AG08395 (cell line): Measurements from ENCODE around the gene NPAS2.

ENCODE experiments used
- DNase-seq: peaks from one replicate; pipeline ENCODE4 v3.0.0; 2012; ENCODE audit warnings: mixed read lengths, low spot score

The NPAS2 gene

DNA sequence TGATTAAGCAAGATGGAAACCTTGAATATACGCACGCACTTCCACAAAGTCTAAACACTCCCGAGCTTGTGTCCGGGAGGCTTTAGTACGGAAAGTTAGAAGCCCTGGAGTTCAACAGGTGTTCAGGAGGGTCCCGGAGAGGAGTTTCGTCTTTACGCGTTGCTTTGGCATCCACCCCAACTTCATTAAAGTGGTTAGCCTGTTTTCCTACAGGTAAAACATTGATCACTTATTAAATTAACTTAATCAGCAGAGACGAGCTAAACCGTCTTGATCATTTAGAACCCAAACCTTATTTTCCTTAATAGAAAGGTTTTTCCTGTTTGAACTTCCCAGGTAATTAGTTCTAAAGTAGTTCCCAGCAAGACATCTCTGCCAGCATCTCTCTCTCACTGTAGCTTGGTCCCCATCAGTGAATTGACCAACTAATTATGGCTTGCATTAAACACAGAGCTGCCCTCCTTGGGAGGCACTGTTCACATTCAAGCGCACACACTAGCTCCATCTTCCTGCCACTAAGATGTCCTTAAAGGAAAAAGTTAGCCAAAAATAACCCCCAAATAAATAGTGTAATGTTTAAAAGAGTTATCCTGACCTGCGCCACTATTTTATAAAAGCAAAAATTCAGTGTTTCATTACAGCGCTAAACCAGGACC lies 1.4 kb downstream of the NPAS2 start:
- no peak for DNase-seq

DNA sequence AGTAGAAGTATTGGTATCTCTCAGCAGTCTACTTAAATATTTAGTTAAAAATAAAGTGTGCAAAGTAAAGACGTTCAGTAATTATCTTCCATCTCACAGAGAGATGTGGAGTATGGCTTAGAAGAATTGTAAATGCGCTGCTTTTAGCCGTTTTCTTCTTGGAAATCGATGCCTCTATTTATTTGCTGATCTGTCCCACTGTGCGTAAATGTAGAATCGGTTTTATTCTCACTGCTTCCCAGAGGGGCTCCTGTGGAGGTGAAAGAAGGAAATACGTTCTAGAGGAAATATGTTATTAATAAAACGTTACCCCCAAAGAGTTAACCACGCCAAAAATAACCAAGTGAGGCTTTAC lies 1.9 kb downstream of the NPAS2 start:
- no peak for DNase-seq

DNA sequence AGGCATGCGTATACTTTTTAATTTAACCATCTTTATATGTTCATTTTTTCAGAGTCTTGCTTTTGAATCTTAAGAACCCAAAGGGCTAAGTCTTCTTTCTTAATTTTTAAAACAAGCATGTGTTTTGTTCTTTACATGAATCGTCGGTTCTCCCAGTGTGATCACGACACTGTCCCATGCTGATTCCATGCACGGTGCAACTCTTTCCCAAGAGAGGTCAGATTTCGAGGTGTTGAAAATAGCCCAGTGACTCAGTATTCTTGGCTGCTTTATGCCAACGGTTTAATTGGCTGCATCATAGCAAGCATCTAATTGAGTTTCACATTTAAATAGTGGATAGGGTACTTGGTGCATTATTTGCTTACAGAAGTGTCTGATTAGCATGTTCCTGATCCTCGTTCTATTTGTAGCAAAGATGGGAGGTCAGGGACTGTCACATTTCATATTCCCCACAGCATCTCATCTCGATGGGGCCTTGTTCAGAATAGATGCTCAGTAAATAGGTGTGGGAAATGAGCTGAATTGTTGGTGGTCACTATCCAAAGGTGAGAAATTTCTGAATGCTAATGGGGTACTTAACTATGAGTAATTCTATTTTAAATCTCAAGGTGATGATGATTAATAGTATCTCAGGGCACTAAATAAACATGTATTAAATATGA lies 2.8 kb downstream of the NPAS2 start:
- peak; percentile 57 for DNase-seq

DNA sequence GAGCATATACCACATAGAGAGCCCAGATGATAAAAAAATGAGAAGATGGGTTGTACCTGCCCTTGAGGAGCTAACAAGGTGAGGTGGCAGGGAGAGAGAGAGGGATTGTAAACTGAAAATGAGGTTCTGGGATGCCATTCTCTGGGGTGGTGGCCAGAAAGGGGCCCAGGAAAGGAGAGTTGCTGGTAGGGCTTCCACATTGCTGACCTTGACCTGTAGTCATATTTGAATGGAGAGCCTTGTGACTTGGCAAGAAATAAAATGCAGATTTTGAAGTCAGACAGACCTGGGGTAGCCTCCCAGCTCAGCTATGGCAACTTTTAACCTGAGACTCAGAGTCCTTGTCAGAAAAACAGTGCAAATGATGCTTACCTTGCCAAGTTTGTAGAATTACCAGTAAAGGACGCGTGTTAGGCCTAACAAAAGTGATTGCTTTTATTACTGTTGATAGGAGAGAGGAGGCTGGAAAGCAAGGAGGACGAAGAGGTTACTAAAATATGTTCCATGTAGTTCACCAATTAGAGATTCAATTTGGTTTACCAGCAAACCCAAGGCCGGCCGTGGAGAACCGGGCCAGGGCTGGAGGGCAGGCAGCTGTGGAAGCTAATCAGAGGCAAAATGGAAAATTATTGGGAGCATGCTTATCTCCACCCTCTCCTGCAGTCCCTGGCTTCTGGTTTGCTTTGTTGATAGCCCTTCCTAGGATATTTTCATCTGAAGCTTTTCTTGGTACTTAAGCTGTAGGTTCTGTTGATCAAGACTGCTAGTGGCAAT lies 3.9 kb downstream of the NPAS2 start:
- DNase-seq, result no peak

DNA sequence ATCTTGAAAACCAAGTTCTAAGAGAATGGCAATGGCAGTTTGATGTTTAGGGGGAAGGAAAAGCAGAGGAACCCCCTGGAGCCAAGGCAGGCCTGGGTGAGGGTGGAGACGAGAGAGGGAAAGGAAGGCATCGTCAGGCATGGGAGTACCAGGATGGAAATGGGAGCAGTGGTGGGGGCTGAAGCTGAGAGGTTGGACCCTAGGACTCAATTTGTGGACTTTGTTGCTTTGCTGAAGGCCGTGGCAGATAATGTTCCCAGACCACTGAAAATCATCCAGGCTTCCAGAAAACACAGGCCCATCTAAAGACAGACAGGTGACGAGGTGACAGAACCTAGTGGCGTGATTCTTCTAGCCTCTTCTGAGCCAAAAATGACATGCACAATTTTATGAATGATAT lies 4.9 kb downstream of the NPAS2 start:
- DNase-seq, result no peak

DNA sequence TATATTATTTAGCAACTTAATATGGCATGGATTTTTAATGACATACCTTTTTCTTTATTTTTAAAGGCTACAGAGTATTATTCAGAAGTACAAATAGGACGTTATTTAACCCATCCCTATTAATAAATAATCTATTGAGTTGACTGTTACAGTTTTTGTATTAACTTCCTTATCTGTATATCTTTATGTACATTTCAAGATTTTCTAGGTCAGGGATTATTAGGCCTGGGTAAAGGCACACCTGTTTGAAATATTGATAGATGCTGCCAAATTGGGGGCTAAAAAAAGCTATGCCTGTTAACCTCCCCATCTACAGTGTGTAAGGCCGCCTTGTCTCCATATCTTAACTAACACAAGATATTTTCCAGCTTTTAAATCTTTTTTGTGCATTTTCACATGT lies 6.6 kb downstream of the NPAS2 start:
- no peak for DNase-seq

DNA sequence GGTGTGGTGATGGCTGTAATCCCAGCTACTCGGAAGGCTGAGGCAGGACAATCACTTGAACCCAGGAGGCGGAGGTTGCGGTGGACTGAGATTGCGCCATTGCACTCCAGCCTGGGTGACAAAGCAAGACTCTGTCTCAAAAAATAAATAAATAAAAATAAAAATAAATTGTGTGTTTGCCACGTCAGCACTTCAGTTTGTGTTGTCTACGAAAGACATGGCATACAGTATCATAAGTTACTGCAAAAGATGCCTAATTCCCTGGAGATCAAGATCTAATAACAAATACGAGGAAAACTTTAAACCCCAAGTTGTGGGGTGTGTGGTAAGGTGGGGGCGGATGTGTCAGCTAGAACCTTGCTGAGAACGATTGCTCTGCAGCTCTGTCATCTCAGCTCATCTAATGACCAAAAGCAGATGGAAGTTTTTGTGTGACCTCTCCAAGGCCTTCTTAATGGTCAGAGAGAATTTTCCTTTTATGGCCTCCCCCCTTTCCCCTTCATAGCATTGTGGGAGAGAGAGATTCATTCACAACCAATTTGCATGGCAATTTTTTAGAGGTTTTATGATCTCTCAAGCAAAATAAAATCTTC lies 11.3 kb downstream of the NPAS2 start:
- no peak for DNase-seq

DNA sequence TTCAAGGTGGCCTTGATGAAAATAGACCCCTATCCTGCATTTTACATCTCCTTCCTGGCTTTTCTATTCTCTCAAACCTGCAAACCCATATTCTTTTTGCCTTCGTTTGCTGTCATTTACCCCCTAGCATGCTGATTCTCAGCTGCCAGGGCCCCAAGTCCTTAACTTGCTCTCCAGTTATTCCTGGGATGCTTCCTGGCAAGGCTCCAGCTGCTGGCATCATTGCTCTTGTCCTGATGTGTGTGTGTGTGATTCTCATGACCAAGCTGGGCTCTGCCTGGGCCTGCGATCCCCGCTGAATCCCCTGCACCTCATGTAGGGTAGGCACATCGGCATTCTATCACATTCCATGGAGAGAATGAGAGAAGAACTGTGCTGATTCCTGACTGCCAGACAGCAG lies 11.9 kb downstream of the NPAS2 start:
- DNase-seq, result no peak

DNA sequence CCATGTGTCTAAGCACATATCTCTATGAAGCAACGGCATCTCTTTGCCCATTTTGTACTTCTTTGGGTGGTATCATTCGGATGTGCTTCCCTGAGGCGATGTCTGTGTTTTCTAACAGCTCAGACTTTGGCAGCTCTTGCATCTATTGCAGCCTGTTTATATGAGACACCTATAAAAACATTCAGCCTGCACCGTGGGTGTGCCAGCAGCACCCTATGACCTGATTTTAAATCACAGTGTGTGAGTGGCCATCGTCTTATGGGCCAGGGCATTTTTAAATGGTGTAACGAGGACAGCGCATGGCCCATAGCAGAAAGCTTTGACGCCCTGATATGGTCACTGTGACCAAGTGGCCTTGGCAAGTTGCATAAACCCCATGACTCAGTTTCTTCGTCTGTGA lies 12.9 kb downstream of the NPAS2 start:
- no peak for DNase-seq

DNA sequence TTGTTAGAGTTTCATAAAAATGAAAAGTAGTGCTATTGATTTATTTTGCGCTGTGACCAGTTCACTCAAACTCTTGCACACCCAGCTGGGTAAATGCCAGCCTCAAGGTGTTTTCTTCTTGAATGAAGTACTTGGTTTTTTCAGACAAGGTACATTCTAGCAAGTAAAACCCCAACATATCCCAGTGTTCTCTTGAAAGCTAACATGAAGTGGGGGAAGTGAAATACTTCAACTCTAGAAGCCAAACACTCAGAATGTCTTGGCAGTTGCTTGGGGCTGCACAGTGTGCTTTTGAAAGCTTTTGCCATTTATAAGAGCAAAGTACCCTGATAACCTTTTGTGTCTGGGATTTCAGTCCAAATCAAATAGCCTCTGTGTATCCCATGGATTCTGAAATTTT lies 13.4 kb downstream of the NPAS2 start:
- no peak for DNase-seq

DNA sequence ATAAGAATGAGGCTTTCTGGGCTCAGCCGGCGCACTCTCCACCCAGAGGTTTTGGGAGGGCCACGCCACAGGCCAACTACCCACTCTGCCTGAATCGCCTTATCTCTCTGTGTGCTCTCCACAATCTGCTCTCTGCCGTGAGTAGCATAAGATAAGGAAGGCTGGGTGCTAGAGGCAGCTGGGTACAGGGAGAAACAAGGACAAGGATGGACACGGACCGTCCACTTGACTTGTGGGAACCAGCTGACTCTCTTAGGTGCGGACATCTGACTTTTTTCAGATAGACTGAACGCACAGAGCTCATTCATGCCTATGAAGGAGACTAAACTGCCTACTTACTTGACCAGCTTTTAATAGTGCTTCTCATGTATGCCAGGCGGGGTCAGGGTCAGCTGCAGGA lies 14.3 kb downstream of the NPAS2 start:
- DNase-seq, result no peak

DNA sequence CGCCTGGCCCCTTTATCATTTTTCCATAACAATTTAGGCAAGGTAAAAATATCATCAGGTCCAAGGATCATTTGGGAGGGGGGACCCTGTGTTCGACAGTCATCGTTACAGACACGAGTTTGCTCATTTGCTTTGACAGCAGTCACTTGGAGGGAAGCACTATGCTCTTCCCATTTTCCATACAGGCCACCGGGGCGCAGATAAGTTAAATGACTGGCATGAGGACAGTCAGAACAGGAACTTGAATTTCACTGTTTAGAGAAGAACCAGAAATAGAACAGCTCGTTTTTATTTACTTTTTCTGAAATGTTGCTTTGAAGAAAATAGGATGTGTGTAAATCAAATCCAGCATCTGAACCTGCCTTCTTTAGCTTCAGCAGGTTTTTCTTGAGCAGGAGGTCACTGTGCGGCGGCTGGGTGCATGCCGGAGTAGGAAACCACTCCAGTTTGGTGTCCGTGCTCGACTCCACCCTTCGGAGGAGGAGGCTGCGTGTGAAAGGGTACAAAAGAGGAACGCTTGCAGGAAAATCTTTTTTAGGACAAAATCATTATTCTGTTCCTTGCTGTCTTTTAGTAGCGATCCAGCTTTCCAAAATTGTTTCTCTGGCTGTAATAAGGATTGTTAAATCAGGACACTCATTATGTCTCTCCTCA lies 15.2 kb downstream of the NPAS2 start:
- no peak for DNase-seq

DNA sequence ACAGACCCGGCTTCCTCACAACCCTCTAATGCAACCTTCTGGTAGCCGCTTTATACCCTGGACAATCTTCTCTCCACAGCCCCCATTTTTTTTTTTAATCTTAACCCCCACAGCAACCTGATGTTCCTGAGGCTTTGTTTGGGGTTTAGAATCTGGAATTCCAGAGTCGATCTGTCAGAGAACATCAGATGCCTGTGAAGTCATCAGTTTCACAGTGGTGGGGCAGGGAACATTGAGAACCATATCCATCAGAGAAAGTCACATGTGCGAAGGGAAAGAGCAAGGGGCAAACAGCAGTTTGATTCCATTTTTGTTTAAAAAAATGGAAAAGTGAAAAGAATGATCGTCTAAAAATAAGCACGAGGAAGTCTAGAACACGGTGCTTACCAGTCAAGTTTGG lies 20.6 kb downstream of the NPAS2 start:
- DNase-seq, result no peak

DNA sequence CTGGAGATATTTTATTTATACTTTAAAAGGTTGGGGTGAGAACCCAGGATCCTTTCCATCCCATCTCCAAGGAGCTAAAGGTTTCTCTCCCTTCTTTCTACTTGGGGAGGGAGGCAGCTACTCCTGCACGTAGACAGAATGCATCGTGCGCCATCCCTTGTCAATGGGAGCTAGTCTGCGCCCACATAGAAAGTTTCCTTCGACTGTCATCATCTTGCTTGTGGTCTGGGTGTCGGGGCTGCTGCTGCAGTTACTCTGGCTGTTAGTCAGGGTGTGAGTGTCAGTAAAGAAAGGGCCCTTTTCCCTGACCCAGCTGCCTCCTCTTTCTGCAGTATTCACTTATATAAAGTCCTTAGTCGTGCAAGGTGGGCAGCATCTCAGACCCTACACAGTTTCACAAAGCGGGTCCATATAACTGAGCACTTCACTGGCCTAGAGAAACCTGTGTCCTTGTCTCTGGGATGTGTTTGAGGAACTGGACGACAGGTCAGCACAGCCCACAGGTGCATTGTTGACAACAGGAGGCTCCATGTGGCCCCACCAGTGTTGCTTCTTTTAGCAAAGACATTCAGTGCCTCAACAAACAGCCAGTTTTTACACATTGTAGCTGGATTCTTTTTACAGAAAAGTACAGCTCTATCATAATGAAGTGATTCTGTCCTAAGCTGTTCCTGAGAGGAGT lies 22.4 kb downstream of the NPAS2 start:
- no peak for DNase-seq

DNA sequence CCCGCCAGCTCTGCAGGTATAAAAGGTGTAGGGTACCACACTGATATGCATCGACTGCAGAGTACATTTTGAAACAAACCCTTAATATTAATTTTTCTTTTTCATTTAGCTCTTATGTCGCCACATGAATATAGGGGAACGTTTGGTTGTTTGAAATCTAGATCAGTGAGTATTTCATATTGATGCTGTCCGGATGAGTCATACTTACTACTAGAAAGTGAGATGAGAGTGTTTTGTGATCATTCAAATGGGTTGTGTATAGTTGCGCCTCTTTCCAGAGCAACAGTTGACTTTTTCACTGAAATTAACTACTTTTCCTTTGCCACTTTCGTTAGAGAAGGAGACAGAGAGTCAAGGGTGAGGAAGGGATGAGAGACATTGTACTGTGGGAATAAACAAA lies 24.6 kb downstream of the NPAS2 start:
- no peak for DNase-seq

DNA sequence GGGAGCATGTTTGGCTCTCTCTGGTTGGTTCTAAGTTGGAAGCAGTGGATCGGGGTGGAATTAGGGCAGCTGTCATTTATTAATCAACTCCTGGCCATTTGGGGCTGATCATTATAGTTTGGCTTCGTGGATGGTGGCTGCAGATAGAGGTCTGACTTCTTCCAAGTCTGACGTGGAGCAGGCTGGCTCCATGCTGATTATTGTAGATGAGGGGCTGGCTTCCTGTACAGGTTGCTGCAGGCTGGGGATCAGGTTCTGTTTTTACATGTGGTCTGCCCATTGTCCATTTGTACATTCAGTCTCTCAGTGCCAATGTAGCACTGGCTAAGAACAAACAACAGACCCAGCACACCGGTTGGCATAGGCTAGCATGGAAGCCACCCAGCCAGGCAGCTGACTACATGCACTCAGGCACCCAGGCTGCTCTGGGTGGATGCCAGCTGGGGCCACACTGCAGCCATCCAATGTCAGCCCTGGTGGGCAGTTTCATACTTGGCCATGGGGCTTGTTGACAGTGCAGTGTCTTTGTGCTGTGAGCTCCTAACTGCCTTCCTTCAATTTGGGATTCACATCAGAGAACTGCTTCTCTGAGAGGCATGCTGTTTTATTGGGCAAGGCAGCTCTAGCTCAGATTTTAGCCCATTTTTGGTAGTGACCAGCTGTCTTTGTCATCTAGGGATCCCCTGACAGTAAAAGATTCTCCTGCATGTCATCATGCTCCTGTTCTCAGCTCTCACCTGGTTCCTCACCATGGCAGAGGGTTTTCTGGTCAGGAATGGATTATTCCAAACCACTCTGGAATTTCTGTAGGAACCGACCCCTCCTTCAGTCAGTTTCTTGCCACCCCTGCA lies 25.4 kb downstream of the NPAS2 start:
- no peak for DNase-seq

DNA sequence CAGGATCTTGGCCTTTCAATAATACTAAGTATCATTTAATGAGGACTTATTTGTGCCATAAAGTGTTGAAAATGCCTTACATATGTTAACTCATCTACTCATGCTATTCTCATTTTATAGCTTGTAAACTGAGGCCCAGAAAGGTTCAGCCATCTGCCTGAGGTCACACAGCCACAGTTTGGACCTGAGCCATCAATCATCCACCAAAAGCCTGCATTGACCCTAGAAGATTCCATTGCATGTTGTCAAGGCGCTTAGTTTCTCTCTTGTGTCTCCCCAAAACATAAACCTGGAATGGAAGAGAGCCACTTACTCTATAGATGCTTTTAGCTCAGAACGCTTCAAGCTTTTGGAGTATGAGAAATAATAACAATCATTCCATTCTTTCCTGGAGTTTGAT lies 26.8 kb downstream of the NPAS2 start:
- no peak for DNase-seq

DNA sequence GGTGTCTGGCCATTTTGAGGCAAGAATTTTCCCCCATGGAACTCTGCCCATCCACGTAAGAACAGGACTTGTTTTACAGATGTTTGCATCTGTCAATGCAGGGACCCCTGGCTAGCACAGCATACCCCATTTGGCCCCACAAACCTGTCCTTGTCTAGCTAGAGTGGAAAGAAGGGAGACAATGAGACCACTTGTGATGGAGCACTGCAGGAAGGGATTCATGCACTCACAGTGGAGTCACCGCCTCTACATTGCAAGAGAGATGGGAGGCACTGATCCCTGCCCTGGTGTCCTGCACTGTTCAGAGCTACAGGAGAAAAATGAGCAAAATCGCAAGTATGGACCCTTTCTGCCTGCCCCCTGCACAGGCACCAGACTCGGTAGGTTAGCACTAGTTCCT lies 32.5 kb downstream of the NPAS2 start:
- no peak for DNase-seq

DNA sequence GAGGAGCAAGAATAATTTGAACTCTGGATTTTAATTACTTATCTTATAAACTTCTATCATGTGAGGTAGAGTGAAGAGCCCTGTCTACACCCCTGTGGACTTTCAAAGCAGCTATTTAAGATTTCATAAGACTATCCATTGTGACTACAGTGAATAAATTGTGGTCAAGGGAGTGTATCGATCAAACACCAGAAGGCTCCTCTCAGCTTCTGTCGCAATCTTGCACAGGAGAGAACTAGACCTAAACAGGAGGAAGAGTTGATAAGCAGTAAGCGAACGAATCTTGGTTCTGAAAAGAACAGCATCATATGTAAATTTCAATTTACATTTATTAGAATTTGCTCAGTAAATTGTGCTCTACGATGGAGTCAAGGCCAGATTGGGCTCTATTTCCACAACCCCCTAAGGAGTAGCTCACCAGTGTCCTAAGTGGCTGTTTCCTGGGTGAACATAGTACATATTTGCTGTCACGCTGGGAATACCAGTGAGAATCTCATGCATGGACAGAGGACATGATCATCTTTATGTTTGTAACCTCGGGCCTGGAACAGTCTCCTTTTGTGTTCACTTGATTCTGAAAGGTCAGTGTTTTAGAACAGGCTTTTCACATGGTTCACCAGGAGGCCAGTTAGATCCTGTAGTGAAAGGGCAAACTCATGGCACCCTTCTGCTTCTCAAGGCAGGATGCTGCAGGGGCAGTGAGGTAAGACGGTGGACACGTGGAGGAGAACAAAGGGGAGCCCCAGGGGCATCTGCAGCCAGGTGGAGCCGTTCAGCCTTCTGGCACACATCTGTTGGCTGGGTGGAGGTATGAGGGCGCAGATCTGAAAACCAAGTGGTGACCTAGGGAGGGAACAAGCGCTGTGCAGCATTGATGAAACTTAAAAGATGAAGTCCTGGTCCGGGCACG lies 33.3 kb downstream of the NPAS2 start:
- no peak for DNase-seq
